22Rv1 (cell line): Measurements from ENCODE around the gene KCNF1.

Experiments used
- ZFX ChIP-seq: fragments of 450-650 bp; IDR thresholded peaks from 2 replicates; pipeline ENCODE4 v1.6.1; 2017; ENCODE audit warnings: antibody characterized with exemption, borderline replicate concordance
- TF ChIP-seq, protein P1 (sequence below): fragments of 450-650 bp; IDR thresholded peaks from 2 replicates; pipeline ENCODE4 v1.5.1; 2017; ENCODE audit warnings: mild to moderate bottlenecking

GRCh38 chr2:10957391-10957790 is 45.7 kb downstream of the KCNF1 start:
- TF ChIP-seq, protein P1, sequence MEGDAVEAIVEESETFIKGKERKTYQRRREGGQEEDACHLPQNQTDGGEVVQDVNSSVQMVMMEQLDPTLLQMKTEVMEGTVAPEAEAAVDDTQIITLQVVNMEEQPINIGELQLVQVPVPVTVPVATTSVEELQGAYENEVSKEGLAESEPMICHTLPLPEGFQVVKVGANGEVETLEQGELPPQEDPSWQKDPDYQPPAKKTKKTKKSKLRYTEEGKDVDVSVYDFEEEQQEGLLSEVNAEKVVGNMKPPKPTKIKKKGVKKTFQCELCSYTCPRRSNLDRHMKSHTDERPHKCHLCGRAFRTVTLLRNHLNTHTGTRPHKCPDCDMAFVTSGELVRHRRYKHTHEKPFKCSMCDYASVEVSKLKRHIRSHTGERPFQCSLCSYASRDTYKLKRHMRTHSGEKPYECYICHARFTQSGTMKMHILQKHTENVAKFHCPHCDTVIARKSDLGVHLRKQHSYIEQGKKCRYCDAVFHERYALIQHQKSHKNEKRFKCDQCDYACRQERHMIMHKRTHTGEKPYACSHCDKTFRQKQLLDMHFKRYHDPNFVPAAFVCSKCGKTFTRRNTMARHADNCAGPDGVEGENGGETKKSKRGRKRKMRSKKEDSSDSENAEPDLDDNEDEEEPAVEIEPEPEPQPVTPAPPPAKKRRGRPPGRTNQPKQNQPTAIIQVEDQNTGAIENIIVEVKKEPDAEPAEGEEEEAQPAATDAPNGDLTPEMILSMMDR, result no peak
- no peak for TF ChIP-seq ZFX
